Bone marrow (tissue), 2 donors: ENCODE data around the gene SLC25A51.

Experiments
- DNase-seq, 2 donors: peaks; one replicate each; lab custom pipeline; 2025; lab: John Stamatoyannopoulos, UW

SLC25A51 gene

GRCh38 chr9:37936965-37937364 is 33.0 kb upstream of the SLC25A51 start:
- no peak for DNase-seq

DNA sequence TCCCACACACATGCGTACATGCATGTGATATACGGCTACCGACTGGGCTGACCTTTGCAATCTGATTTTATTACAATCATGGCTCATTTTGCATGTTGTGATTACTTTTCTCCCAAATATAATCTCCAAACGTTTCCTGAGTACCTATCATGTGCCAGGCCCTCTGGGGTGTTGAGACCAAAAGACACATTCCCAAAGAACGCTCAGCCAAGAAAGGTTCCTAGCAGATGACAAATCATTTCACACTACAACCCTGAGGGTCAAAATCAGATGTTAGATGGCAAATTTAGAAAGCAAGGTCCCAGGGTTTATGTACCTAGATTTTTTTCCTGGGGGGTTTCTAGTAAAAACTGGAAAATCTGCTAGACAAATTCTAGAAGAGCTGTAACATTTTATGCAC is 32.4 kb upstream of the SLC25A51 start:
- DNase-seq, result no peak

GRCh38 chr9:37935096-37935495 is 31.2 kb upstream of the SLC25A51 start:
- no peak for DNase-seq

GRCh38 chr9:37931592-37931991 is 27.7 kb upstream of the SLC25A51 start:
- DNase-seq, result no peak

GRCh38 chr9:37929441-37929895 is 25.5 kb upstream of the SLC25A51 start:
- DNase-seq, result no peak

- no peak for DNase-seq
Measured at GRCh38 chr9:37928552-37929430, 24.9 kb upstream of the SLC25A51 start.

- DNase-seq, result no peak
Measured at GRCh38 chr9:37927601-37928551, 23.9 kb upstream of the SLC25A51 start.

DNA sequence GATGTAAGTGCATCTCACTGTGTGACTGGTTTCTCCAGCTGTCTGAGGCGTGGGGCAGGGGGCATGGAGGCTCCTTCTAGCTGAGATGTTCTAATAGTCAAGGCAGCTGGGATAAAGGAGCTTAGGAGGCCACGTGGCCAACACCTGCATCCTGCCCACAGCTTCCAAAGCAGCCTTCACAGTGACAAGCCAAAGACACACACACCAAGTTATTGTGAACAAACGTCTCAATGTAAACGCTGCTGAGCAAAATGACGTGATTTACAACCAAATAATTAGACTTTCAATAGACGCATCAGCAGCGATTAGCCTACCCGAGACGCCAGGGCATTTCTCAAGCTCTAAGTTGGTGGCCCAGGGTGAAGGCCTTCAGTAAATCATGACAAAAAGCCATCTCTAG is 23.2 kb upstream of the SLC25A51 start:
- no peak for DNase-seq

GRCh38 chr9:37926737-37927118 is 22.8 kb upstream of the SLC25A51 start:
- DNase-seq, result no peak

GRCh38 chr9:37925786-37926736 is 22.1 kb upstream of the SLC25A51 start:
- no peak for DNase-seq

DNA sequence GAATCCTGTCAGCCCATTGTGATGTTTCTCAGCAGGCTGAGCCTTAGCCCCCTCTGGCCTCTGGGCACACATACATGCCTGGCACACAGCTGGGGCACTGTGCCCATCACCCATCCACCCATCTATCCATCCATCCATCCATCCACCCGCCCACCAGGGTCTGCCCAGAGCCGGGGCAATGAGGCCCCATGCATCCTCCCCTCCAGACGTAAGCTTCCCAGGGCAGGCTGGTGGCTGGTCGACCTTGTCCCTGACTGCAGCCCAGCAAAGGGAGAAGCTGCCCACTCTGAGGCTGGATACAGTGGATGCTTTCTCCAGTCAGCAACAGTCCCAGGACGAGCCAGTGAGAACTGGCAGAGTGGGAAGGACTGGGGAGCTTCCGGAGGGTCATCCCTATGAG is 21.1 kb upstream of the SLC25A51 start:
- no peak for DNase-seq

DNA sequence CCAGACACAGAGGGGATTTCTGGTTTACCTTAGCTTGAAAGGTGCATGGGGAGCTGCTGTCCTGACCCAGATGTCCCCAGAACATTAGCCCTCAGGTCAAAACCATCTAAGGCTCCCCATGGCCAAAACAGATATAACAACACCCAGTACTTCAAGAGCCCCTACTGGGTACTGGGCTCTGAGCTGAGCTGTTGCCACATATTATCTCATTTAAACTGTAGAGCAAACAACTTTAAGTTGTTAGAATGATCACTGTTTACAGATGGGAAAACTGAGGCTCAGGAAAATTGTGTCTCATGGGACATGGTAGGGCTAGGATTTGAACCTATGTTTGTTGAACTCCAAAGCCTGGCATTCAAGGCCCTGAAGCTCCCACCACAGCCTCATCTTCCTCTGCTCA is 20.6 kb upstream of the SLC25A51 start:
- no peak for DNase-seq

DNA sequence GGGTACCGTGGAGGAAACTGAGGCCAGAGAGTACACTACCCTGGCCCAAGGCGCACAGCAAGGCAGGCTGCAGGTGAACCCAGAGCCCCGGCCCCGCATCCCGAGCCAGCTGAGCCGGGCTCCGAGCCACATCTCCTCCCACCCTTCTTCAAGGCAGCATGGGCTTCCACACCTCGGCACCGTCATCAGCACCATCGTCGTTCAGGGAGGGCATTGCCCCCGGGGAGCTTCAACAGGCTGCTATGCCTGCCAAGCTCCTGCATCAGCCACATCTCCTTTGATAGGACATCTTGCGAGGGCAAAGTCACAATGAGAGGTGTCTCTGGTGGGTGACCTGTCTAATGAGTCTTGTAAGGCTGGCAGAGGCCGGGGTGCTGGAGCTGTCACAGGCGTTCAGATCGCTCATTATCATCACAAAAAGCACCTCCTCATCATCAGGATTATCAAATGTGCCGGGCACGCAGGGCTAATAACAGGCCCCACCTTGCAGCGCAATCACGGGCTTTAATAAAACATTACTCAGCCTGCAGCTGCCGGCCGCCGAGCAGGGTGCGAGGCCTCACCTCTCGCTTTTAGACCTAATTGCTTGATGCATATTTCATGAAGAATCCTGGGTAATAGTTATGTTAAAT is 20.0 kb upstream of the SLC25A51 start:
- DNase-seq, result no peak

DNA sequence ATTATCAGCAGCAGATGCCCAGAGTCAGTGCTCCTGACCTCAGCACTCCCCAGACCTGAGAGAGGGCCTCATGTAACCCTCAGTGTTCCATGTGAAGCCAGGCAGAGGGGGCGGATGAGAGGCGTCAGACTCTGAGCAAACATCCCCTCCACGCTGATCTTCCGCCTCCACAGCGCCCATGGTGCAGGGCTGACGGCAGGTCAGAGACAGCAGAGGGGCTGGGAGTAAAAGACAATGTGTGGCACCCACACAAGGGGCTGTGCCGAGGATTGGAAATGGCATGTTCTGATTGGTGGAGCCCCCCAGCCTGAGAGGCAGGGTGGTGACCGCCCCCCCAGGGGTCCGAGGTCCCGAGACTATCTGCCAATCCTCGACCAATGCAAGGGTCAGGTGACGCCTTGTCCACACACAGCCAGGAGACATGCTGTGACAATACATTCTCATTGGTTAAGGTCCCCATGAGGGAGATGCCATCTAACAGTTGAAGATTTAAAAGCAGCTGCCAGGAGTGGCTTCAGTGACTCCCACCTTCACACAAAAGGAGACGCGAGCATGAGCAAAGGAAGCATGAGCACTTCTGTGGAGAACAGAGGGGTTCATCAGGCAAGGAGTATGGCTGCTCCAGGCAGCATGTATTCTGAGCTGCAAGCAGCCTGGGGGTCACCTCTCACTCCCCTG is 19.3 kb upstream of the SLC25A51 start:
- DNase-seq, result no peak

DNA sequence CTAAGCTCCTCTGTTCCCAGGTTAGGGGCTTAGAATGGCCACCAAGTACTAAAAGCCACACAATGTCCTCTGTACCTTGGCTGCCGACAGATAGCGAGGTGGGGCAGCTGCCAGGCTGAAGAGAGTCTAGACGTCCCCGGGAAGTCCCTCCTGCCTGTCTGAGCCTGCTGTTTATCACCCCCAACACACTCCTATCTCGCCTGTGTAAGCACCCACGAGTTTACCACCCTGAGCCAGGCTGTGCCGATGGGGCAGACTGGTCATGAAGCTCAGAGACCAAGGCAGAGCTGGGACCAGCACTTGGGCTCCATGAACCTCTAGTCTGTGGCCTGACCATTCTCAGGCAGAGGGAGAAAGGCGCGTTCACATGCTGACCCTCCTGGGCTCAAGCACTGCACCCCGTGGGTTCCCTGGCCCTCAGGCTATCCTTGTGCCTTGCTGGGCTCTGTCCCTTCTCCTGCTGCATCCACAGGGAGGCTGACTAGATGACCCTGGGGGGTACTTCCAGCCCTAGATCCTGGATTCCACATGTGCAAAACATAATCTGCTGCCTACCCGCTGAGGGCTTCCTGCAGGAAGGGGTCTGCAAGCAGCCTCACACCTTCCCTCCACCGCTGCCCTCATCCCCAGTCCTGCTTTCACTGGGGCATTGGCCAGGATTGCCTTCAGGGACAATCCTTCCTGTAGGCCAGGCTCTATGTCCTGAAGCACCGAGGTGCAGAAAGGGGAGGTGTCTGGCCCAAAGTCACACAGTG is 18.6 kb upstream of the SLC25A51 start:
- DNase-seq, result no peak

GRCh38 chr9:37921546-37922300 is 17.8 kb upstream of the SLC25A51 start:
- DNase-seq, result no peak

DNA sequence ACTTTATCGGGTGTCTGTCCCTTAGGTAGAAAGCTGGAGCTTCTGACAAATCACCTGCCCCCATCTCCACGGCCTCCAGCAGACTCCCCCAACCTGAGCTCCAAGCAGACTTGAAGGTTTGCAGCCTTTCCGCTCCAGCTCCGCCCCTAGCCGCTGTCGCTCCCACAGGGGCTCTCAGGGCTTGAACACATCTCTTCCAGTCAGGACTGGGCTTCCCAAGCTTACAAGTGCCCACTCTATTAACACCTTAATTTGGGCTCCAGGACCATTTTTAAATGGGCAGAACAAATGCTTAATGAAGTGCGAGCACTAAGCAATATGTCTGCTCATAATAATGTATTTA is 17.2 kb upstream of the SLC25A51 start:
- no peak for DNase-seq

- DNase-seq, result no peak
Measured at GRCh38 chr9:37920471-37921167, 16.7 kb upstream of the SLC25A51 start.

DNA sequence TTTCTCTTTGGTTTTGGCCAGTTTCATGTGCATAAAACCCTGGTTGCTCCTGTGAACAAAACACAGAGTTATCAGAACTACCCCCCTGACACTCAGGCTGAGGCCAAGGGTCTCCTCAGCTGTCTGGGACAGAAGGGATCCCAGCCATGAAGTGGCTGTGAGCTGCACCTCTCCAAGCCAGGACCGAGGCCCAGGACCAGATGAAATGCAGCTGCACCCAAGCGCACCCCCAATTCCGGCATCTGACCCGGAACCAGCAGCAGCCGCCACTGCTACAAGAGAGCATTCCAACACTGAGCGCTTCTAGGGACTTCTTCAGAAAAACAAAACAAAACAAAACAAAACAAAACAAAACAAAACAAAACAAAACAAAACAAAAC is 16.0 kb upstream of the SLC25A51 start:
- DNase-seq, result no peak
